Keratinocyte (primary cell): Measurements from ENCODE around the gene CTNNBL1. TPM values are rescaled to one million over a fixed set of nuclear protein-coding genes. Genes with fewer than 3 reads are reported as not detected.

ENCODE experiments used
- DNase-seq: peaks from one replicate; pipeline ENCODE4 v3.0.0-alpha.2; 2011; ENCODE audit warnings: low read depth, missing footprints, low spot score
- FAIRE-seq: peaks from 2 replicates; lab custom pipeline; 2011; peaks lifted over from hg19 to GRCh38; lab: Jason Lieb, UNC
- H2AFZ ChIP-seq: 2 replicates; pipeline ENCODE4 v1.6.0; 2012; ENCODE audit warnings: low read length, control low read depth, inconsistent platforms; ENCODE audit not compliant: control insufficient read depth
- H3K27ac ChIP-seq: 2 replicates; pipeline ENCODE4 v1.5.1; 2011; ENCODE audit warnings: low read length; ENCODE audit not compliant: control insufficient read depth, insufficient read depth
- H3K27me3 ChIP-seq: 3 replicates; pipeline ENCODE4 v1.6.0; 2011; ENCODE audit warnings: low read length; ENCODE audit not compliant: control insufficient read depth, insufficient read depth; ENCODE audit errors: extremely low read depth
- H3K36me3 ChIP-seq, 2 experiments: 2 replicates in 1 of 2; 3 replicates in 1 of 2; pipeline ENCODE4 v1.5.1; 2011; ENCODE audit warnings: low read length in 2 of 2, mild to moderate bottlenecking in 1 of 2; ENCODE audit not compliant: control insufficient read depth in 2 of 2, insufficient read depth in 2 of 2; ENCODE audit errors: extremely low read depth in 1 of 2
- H3K4me1 ChIP-seq: 3 replicates; pipeline ENCODE4 v1.5.1; 2011; ENCODE audit warnings: low read length; ENCODE audit not compliant: control insufficient read depth, insufficient read depth; ENCODE audit errors: extremely low read depth
- H3K4me2 ChIP-seq: 3 replicates; pipeline ENCODE4 v1.6.0; 2011; ENCODE audit warnings: low read depth, low read length; ENCODE audit not compliant: control insufficient read depth, insufficient read depth; ENCODE audit errors: extremely low read depth
- H3K4me3 ChIP-seq, 3 experiments: fragments of 200-600 bp in 1 of 3; sonication (generic) in 1 of 3; 2 replicates in 2 of 3; 3 replicates in 1 of 3; pipeline ENCODE4 v1.5.1; 2011 to 2016; ENCODE audit warnings: low read length in 3 of 3, mild to moderate bottlenecking in 3 of 3, control low read depth in 2 of 3, inconsistent platforms in 1 of 3, low read depth in 1 of 3, mixed read lengths in 1 of 3, mixed run types in 1 of 3, moderate library complexity in 1 of 3; ENCODE audit not compliant: control insufficient read depth in 2 of 3, insufficient read depth in 2 of 3; ENCODE audit errors: extremely low read depth in 1 of 3
- H3K79me2 ChIP-seq: 2 replicates; pipeline ENCODE4 v1.6.0; 2012; ENCODE audit warnings: low read length; ENCODE audit not compliant: control insufficient read depth, insufficient read depth
- H3K9ac ChIP-seq: 3 replicates; pipeline ENCODE4 v1.6.0; 2011; ENCODE audit warnings: low read length; ENCODE audit not compliant: control insufficient read depth, insufficient read depth; ENCODE audit errors: extremely low read depth
- H3K9me1 ChIP-seq: 3 replicates; pipeline ENCODE4 v1.6.0; 2011; ENCODE audit warnings: low read length; ENCODE audit not compliant: control insufficient read depth, insufficient read depth; ENCODE audit errors: extremely low read depth
- H3K9me3 ChIP-seq: 2 replicates; pipeline ENCODE4 v1.5.1; 2012; ENCODE audit warnings: low read depth, low read length; ENCODE audit not compliant: control insufficient read depth
- H4K20me1 ChIP-seq: 3 replicates; pipeline ENCODE4 v1.6.0; 2011; ENCODE audit warnings: low read length; ENCODE audit not compliant: control insufficient read depth, insufficient read depth; ENCODE audit errors: extremely low read depth
- EZH2 ChIP-seq: IDR thresholded peaks from one replicate; pipeline ENCODE4 v1.6.1; 2012; ENCODE audit warnings: inconsistent platforms, mild to moderate bottlenecking, low read length, moderate library complexity
- dilution Hi-C: fragments of 300-500 bp; cut with MboI; formaldehyde crosslinking; loops from one replicate; pipeline ENCODE4 v1.7.0; 2020; ENCODE audit warnings: low sequenced_read_pairs; ENCODE audit not compliant: extremely low pct_ligation_motif_present
- polyA plus RNA-seq, 5 experiments: library from polyadenylated mRNA; depleted of rRNA in 3 of 5; stranded (reverse) in 3 of 5; stranded (forward) in 1 of 5; unstranded in 1 of 5; fragments of >200 nt; gene quantifications; 1 replicate in 1 of 5; 2 replicates in 3 of 5; 3 replicates in 1 of 5; pipeline versions ENCODE4 v1.2.1 to v1.2.3, GENCODE V29; 2011 to 2012; ENCODE audit warnings: missing spikeins in 2 of 5, low read depth in 1 of 5, low replicate concordance in 1 of 5
- TF ChIP-seq, protein P1 (sequence below), 3 experiments: IDR thresholded peaks in 1 of 3; conservative IDR thresholded peaks in 1 of 3; optimal IDR thresholded peaks in 1 of 3; 2 replicates in 2 of 3; 3 replicates in 1 of 3; pipeline versions ENCODE3 to v1.5.1; 2011; ENCODE audit warnings: low read length in 3 of 3, mild to moderate bottlenecking in 3 of 3, moderate library complexity in 2 of 3, control low read depth in 1 of 3, inconsistent platforms in 1 of 3; ENCODE audit not compliant: insufficient read depth in 2 of 3; ENCODE audit errors: extremely low read depth in 1 of 3

Gene CTNNBL1
- polyA plus RNA-seq, 1 donor (not counting 4 experiments of a cell fraction or from before 2014, with no cell fraction given) = 37.0 TPM

DNA sequence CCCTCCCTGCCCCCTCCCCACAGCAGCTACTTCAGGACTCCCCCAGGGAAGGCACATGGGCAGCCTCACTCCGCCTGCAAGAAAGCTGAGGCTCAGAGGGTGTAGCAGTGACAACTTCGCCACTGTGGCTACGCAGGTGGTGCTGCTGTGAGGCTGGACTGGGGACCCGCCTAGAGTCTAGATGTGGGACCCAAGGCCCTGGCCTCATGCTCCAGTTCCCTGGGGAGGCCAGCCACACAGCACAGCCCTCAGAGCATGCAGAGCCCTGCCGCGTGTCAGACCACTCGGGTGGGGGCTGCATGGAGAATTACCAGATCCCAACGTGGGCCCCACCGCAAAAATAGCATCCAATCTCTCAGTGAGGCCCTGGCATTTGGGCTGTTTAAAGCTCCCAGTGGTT lies 178.3 kb downstream of the CTNNBL1 start:
- Histone ChIP-seq H3K9me1 (no peaks in the 10 kb centered on the region), H3K27me3 (no peaks in the 10 kb centered on the region), H4K20me1 (no peaks in the 10 kb centered on the region), H3K9ac (no peak overlapping the region), H3K9me3 (no peaks in the 10 kb centered on the region), H3K27ac (no peak overlapping the region), H3K4me3 (no peak overlapping the region), H3K4me2 (no peak overlapping the region), H2AFZ (no peak overlapping the region), H3K36me3 (peaks cover 0 to 14% of the 10 kb centered on the region in 2 experiments), H3K4me1 (no peaks in the 10 kb centered on the region), H3K79me2 (no peaks in the 10 kb centered on the region)
- no peak for TF ChIP-seq EZH2
- TF ChIP-seq, protein P1, sequence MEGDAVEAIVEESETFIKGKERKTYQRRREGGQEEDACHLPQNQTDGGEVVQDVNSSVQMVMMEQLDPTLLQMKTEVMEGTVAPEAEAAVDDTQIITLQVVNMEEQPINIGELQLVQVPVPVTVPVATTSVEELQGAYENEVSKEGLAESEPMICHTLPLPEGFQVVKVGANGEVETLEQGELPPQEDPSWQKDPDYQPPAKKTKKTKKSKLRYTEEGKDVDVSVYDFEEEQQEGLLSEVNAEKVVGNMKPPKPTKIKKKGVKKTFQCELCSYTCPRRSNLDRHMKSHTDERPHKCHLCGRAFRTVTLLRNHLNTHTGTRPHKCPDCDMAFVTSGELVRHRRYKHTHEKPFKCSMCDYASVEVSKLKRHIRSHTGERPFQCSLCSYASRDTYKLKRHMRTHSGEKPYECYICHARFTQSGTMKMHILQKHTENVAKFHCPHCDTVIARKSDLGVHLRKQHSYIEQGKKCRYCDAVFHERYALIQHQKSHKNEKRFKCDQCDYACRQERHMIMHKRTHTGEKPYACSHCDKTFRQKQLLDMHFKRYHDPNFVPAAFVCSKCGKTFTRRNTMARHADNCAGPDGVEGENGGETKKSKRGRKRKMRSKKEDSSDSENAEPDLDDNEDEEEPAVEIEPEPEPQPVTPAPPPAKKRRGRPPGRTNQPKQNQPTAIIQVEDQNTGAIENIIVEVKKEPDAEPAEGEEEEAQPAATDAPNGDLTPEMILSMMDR (optimal IDR thresholded peaks at IDR 0.05 in 1 of 3, IDR thresholded peaks at IDR 0.05 in 1 of 3, conservative IDR thresholded peaks at IDR 0.05 in 1 of 3; ENCODE audit: extremely low read depth in 1 of 3, insufficient read depth in 2 of 3, low read length in 3 of 3) = no peak
- dilution Hi-C loops = no loop called here
- no peak for DNase-seq
- FAIRE-seq = no peak

DNA sequence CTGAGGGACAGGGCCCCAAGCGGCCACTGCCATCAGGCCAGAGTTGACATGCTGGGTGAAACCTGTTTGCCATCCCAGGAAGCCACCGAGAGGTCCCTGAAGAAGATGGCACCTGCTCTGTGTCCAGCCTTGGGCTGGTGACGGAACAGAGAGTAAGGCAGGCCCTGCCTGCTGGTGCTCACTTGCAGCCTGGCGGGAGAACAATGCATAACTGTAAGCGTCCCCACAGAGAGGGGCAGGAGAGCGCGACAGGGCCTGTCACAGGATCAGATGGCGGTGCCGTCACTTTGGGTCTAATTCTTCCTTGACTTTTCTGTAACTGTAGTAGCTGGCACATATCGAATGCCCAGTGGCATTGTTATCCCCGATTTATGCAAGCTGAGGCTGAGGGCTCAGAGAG lies 180.1 kb downstream of the CTNNBL1 start:
- dilution Hi-C loops = no loop called here
- Histone ChIP-seq H3K4me1 (no peaks in the 10 kb centered on the region), H3K9me3 (no peaks in the 10 kb centered on the region), H3K9me1 (no peaks in the 10 kb centered on the region), H3K27ac (no peak overlapping the region), H3K27me3 (no peaks in the 10 kb centered on the region), H4K20me1 (no peaks in the 10 kb centered on the region), H3K4me3 (no peak overlapping the region), H3K36me3 (peaks cover 0 to 9% of the 10 kb centered on the region in 2 experiments), H3K4me2 (no peak overlapping the region), H3K9ac (no peak overlapping the region), H2AFZ (no peak overlapping the region), H3K79me2 (no peaks in the 10 kb centered on the region)
- DNase-seq (no peak), FAIRE-seq (no peak)
- TF ChIP-seq EZH2 = no peak
- TF ChIP-seq, protein P1 (optimal IDR thresholded peaks at IDR 0.05 in 1 of 3, IDR thresholded peaks at IDR 0.05 in 1 of 3, conservative IDR thresholded peaks at IDR 0.05 in 1 of 3; ENCODE audit: extremely low read depth in 1 of 3, insufficient read depth in 2 of 3, low read length in 3 of 3) = no peak
